PC-3 (cell line): ENCODE measurements around the gene SLC39A5.

Source experiments
- EZH2 ChIP-seq: fragments of 300-600 bp; sonication (generic); IDR thresholded peaks from one replicate; pipeline ENCODE4 v1.6.1; 2017; ENCODE audit warnings: antibody characterized with exemption, mild to moderate bottlenecking, low read length; ENCODE audit not compliant: unreplicated experiment
- EZH2phosphoT487 ChIP-seq: fragments of 300-600 bp; sonication (generic); IDR thresholded peaks from 2 replicates; pipeline ENCODE4 v1.6.1; 2018; ENCODE audit warnings: mild to moderate bottlenecking, antibody characterized with exemption, low read length, borderline replicate concordance
- TF ChIP-seq, protein P1 (sequence below): fragments of 300-600 bp; sonication (generic); conservative IDR thresholded peaks from 2 replicates; pipeline ENCODE4 v1.5.1; 2017; ENCODE audit warnings: antibody characterized with exemption, low read depth, mild to moderate bottlenecking, low read length

DNA sequence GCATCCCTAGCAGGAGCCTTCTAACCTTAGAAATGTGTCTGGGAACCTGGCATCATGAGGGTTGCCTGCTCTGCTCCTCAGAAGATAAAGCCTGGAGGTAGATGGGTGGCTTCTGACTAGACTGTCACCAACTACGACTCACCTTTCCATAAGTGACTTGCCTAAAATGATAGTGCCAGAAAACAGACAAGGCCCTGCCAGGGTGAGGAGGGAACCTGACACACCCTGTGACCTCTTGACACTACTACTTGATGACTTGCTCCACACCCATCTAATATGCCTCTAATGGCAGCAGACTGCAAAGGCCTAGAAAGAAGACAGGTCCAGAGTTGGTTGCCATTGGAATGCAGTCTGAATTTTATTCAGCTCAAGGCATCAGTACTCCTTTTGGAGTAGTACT is 17.5 kb upstream of the SLC39A5 start:
- TF ChIP-seq, protein P1, sequence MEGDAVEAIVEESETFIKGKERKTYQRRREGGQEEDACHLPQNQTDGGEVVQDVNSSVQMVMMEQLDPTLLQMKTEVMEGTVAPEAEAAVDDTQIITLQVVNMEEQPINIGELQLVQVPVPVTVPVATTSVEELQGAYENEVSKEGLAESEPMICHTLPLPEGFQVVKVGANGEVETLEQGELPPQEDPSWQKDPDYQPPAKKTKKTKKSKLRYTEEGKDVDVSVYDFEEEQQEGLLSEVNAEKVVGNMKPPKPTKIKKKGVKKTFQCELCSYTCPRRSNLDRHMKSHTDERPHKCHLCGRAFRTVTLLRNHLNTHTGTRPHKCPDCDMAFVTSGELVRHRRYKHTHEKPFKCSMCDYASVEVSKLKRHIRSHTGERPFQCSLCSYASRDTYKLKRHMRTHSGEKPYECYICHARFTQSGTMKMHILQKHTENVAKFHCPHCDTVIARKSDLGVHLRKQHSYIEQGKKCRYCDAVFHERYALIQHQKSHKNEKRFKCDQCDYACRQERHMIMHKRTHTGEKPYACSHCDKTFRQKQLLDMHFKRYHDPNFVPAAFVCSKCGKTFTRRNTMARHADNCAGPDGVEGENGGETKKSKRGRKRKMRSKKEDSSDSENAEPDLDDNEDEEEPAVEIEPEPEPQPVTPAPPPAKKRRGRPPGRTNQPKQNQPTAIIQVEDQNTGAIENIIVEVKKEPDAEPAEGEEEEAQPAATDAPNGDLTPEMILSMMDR: no peak
- TF ChIP-seq EZH2phosphoT487 (no peak), EZH2 (no peak)
